Cortex of kidney (tissue), 1 donor: Measurements from ENCODE around the gene FST.

Experiments
- DNase-seq: peaks from one replicate; lab custom pipeline; 2025; lab: John Stamatoyannopoulos, UW

The FST gene

DNA sequence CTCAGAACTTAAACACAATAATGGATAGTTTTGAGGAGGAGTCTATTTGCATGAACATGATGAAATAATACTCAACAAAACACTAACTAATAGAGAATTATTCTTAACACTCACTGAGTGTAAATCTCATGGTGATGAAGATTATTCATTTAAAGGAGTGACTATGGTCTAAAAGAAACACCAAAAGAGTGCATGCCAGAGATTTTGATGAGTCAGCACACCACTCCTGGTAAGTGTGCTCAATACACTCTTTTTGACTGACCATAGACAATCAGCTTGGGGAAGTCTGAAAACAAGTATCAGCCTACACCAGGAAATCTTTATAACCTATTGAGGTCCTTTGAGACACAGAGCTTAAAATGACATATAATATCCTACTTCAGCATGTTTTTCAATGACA lies 6.8 kb upstream of the FST start:
- no peak for DNase-seq

- DNase-seq, result no peak
These were observed 5.1 kb upstream of the FST start for GRCh38 chr5:53475320-53475719.

DNA sequence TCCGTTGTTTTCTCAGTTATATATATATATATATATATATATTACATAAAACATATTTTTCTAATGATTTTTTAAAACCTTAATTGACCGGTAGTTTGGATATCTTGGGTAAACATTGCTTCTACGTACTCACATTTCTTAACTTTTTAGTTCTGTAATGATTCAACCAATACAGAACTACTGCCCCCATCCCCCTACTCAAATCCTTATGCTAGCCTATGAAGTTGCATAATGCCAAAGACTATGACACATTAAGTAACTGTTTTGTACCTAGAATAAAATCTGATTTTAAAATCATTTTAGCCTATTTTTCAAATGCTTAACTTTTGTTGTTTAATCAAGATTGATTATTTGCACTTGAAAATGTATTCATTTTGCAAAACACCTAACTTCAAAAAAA lies 4.4 kb upstream of the FST start:
- no peak for DNase-seq

DNA sequence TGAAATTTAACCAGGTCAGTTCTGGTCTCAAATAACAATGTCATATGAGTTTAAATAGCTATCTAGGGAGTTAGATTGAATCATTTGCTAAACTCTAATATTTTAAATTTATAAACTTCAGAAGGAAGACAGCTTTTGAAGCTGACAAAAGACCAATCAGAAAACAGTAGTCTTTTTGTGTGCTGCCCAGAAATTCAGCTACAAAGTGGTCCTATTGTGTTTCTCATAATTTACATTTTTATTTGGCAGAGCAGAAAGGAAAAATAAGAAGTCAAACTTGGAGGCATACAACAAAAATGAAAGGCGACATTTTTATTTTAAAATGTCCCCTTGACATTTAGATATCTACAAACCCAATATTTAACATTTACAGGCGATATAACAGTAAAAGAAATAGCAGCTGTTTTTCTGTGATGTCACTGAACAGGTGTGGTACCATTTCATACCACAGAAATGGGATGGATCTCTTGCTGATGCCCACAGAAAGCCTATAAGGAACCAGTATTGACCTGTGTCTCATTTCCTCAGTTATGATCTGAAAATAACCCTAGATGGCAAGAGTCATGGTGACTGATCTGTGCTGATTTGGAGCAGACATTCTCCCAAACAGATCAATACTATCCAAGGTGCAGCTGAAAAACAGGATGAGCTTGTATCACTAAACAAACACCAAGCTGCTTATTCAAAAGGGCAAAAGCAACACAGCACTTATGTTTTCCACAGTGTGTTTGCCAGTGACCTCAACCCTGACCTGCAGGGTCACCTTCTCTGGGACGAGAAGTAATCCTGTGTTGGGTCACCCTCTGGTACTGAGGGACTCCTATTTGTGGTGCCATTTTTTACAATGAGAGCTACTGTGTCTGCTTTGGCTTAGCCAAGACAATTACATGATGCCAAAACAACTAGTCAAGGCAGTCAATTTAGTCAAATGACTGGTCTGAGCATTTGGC lies 3.6 kb upstream of the FST start:
- no peak for DNase-seq

- DNase-seq, result no peak
These were observed 1.9 kb upstream of the FST start for GRCh38 chr5:53478411-53479044.

DNA sequence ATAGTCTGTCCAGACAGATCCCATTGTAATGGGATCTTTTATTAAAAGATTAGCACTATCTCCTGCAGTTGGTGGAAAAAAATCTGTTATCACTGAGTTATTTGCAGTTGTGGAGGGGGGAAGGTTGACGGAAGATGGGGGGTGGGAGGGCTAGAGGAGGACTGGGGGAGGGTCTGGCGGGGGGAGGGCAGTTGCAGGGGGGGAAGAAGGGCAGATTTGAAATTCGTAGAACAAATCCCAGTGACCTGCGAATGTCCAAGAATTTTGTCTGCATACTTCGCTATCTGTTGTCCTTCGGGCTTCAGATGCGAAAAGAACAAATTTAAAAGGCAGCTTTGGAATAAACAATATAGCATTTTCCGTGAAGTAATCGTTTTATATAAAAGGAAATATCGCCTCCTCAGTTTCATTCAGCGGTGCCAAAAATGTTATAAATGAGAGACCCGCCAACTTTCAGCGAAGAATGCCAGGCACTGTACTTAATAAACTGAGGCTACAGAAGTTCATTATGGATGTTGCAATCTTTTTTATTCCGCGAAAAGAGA lies 1.3 kb upstream of the FST start:
- no peak for DNase-seq

DNA sequence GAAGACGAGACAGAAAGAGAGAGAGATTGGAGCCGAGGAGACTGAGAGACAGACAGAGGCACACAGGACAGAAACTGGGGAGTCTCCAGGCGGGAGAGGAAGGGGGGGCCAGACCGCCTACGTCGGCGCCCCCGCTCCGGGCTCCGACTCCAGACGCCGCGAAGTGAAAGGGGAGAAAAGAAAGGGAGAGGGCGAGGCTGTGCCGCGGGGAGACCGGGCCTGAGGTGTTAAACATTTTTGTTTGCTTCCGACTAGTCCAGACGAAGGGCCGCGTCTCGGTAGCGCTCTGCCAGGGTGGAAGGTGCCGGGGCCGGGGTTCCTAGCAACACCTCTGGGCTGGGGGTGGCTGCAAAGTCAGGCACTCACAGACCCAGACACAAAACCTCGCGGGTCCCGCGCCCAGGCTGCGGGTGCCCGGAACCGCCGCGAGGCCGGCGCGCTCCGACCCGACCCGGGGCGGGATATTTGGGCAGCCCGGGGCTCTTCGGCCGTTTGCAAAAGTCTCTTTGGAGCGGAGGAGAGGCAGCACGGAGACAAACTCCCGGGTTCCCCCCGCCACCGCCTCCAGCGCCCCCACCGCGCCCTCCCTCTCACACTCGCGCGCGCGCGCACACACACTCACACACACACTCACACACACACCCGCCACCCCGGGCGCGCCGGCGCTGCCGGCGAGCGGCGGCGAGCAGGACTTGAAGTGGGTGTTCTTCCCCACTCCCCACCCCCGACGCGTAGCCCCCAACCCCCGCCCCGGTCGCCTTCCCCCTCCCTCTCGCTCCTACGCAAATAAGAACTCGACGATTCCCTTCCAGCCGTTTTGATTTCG lies 626 bp upstream of the FST start:
- no peak for DNase-seq

GRCh38 chr5:53481159-53481886 lies 894 bp downstream of the FST start:
- no peak for DNase-seq

DNA sequence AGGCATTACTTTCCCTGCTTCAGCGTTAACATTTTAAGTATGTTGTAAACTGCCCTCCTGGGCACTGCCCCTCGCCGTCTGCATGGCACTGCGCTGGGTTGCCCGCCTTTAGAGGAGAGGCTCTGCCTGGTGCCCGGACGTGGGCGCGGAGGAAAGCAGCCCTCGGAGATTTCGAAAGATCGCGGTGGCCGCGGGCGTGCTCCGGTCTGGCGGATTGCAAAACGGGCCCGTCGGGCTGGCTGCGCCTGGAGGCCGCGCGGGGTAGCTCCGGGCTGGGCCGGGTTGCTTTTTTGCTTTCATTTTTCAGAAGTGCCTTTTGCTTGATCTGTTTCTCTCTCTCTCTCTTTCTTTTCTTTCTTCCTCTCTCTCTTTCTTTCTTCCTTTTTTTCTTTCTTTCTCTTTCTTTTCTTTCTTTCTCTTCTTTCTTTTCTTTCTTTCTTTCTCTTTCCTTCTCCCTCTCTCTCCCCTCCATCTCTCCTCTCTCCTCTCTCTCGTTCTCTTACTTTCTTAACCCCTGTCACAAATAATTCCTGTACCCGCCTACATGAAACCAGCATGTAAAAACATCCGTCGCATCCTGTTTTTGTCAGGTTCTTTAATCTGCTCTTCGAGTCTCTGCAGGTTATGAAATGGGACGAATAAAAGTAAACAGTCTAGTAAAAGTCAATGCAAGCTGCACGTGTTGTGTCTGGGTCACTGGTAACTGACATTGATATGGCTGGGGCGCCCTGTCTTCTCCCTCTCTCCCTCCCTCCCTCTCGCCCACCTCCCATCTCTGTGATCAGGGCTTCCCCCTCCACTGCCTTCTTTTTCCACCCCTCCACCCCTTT lies 1.7 kb downstream of the FST start:
- DNase-seq, result no peak

DNA sequence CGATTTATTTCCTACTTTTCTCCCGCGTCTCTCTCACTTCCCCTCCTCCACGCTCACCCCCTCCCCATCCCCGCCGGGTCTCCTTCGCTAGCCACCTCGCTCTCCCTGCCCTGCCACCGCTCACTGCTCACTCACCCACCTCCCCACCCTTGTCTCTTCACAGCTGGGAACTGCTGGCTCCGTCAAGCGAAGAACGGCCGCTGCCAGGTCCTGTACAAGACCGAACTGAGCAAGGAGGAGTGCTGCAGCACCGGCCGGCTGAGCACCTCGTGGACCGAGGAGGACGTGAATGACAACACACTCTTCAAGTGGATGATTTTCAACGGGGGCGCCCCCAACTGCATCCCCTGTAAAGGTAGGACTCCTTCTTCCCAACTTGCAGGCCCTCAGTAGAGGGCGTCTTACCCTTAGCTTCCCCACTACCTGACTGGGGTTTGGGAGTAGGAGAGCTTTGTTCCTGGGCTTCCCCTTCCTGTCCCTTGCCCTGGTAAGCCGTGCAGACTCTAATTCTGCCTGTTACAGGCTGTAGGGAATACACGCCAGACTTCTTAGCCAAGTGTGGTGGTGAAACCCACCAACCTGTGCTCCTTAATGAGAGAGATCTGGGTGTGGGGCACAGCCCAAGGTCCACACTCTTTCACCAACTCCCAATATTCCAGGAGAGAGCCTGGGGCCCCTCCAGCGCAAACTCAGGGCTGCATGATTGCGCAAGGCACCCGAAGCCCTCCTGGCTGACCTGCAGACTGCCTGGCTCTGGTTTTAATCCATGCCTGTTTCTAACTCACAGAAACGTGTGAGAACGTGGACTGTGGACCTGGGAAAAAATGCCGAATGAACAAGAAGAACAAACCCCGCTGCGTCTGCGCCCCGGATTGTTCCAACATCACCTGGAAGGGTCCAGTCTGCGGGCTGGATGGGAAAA lies 2.5 kb downstream of the FST start:
- no peak for DNase-seq

DNA sequence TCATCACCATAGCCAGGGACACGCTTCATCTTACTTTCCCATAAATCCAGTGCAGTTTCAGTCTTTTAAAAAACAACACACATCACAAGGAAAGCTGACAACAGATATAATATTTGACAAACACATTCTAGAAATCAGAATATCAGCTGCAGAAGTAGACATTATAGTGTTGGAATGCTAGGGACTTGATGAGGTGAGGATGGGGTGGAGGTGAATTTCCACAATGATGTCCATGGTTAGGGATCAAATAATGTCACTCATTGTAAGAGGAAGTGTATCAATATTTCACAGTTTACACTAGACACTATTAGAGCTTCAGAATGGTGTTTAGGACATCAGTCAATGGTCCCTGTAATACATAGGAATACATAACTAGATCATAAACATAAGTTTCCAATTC lies 7.0 kb downstream of the FST start:
- no peak for DNase-seq

- no peak for DNase-seq
These were observed 7.8 kb downstream of the FST start for GRCh38 chr5:53488195-53488722.

GRCh38 chr5:53490747-53491146 lies 10.3 kb downstream of the FST start:
- DNase-seq, result no peak

DNA sequence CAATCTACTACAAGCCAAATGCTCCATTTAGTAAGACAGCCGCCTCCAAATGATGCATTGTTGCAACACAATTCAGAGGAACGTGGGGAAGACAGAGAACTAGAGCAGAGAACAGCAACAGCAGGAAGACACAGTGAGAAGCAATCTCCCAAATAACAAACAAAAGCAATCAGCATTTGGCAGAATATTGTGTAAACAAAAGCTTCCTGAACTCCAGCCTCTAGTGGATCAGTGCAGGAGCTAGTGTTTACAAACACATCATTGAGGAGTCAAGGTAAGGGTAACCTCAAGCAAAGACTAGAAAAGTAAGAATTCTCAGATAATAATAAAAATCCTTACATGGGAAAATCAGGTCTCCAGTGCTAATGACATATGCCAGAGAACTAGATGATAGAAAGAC lies 20.6 kb downstream of the FST start:
- no peak for DNase-seq

GRCh38 chr5:53503562-53504218 lies 23.3 kb downstream of the FST start:
- no peak for DNase-seq

- DNase-seq, result no peak
These were observed 26.6 kb downstream of the FST start for GRCh38 chr5:53507013-53507412.

- no peak for DNase-seq
These were observed 27.7 kb downstream of the FST start for GRCh38 chr5:53508125-53508524.

DNA sequence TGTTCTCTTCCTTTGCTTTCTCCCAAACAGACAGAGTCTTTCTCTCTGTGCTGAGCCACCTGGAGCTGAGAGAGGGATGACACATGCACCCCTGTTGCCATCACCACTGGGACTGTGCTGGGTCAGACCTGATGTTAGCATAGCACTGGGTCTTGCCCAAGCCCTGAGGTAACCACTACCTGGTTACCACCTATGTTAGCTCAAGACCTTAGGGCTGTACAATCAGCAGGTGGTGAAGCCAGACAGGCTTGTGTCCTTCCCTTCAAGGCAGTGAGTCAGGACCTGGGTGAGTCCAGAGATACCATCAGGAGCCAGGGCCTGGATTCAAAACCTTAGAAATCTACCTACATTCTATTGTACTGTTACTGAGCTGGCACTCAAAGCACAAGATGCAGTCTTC lies 32.1 kb downstream of the FST start:
- no peak for DNase-seq

- no peak for DNase-seq
These were observed 35.6 kb downstream of the FST start for GRCh38 chr5:53515988-53516387.
